Stimulated activated naive CD4-positive, alpha-beta T cell (primary cell): Measurements from ENCODE around the gene SH3RF2.

Source experiments
- DNase-seq, 6 experiments: peaks; one replicate each; lab custom pipeline; 2025; lab: John Stamatoyannopoulos, UW

SH3RF2 gene

DNA sequence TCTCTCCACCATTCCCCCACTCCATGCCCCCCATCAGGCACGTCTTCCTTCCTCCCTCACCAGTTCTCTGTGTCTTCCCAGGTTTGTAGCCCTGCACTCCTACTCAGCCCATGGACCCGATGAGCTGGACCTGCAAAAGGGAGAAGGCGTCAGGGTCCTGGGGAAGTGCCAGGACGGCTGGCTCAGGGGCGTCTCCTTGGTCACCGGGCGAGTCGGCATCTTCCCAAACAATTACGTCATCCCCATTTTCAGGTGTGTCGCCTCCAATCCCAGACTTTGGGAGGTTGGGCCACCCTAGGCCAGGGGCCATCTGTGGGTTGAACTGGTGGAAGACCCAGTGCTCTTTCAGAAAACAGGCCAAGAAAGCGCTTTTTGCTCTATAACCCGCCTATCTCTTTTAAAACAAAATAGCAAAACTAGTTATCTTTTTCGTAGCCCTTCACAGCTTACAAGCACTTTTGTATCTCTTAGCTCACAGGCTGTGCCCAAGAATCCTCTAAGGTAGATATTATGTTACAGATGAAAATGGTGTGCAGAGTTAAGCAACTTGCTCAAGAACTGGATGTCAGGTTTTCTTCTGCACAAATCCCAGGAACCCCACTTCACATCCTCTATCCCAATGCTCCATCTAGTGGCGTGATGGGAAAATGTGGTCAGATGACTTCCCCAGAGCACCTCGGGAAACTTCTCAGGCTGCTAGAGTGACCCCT is 112.8 kb downstream of the SH3RF2 start:
- no peak for DNase-seq

- no peak for DNase-seq
These were observed 113.3 kb downstream of the SH3RF2 start for GRCh38 chr5:146049704-146050026.

DNA sequence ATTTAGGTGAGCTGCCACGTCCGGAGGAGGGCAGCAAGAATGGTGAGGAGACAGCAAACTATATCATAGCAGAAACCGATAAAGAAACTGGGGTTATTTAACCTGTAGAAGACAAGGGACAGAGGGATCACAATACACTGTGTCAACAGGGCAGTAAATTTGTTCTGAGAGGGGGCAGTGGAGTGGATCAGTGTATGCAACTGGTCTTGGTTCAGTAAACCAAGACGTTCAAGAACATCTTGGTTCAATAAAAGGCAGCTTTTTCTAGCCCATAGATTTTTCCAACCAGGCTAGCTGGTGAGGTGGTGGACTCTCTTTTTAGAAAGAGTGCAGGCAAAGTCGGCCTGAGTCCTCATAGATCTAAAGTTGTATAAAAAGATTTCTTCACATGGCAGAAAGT is 113.7 kb downstream of the SH3RF2 start:
- no peak for DNase-seq

DNA sequence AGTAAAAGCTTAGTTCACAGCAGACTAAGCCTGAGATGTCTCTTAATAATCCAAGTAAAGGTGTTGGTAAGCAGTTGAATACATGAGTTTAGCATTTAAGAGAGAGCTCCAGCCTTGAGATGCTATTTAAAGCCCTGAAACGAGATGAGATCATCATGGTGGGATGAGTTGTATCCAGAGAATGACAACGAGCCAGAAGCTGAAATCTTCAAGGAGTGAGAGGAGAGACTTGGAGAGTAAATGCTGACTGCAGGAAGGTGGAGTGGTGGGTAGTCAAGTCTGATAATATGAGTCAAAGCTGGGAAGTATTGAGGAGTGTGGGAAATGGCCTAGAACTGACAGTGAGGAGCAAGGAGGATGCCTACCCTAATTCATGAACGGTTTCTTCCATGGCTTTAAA is 115.3 kb downstream of the SH3RF2 start:
- DNase-seq, result no peak

DNA sequence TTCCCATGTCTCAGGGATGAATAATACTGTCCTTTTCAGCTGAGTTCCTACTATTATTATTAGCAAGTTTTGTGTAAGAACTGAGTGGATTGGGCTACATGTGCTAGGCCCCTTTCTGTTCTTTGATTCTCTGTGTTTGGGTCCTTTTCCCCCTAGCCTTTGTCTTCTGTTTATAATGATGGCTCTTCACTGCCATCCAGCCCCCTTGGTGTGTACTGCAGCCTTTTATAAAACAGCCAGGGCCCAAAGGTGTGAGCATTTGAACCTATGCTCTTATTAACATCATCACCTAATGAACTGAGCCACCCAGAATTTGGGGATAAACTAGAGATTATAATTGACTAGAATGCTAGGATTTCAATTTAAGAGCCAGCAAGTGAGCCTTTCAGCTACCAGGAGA is 116.4 kb downstream of the SH3RF2 start:
- DNase-seq, result no peak

GRCh38 chr5:146055432-146055831 is 119.1 kb downstream of the SH3RF2 start:
- DNase-seq, result no peak

GRCh38 chr5:146059460-146060220 is 123.3 kb downstream of the SH3RF2 start:
- no peak for DNase-seq

DNA sequence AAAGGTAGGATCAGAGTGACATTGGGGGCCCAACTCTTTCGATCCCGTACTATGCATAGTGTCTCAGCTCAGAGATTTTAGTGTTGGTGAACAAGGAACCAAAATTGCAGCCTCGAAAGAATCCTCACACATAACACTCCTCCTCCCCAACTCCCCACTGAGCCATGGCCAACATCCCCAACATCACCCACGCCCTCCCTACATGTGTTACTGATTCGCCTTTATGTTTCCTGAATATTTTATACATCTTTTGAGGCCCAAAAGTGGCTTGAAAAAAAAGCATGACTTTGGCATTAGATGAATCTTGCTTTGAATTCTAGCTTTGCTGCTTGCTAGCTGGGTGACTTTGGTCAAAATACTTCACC is 123.8 kb downstream of the SH3RF2 start:
- no peak for DNase-seq

GRCh38 chr5:146066968-146067367 is 130.6 kb downstream of the SH3RF2 start:
- DNase-seq, result no peak

GRCh38 chr5:146068206-146068605 is 131.8 kb downstream of the SH3RF2 start:
- no peak for DNase-seq

DNA sequence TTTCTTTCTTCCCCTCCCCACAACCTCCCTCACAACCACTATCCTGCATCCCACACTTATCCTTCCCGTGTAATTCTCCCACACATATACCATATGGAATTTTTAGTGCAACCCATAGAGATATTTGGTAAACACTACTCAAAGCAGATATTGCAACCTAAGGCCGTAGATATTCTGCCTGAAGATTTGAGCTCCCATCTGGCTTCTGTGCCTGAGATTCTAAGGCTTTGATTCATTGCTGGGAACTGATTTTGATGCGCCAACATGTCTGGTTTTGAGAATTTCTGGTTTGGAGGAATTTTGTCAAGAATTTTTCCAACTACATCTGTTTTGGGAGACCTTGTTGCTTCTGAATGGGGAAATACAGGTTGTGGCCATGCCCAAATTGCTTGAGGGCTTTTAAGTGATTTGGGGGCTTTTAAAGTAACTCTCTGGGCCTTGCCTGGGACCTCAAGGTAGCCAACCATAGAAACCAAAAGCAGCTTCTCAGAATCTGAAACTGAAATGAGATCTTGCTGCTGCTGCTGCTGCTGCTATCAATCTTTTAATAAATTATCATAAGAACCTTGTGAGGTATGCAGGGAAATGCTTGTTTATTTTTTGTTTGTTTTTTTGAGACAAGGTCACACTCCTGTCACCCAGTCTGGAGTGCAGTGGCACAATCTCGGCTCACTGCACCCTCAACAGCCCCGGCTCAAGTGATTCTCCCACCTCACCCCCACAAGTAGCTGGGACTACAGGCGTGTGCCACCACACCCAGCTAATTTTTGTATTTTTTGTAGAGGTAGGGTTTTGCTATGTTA is 132.8 kb downstream of the SH3RF2 start:
- DNase-seq, result no peak

DNA sequence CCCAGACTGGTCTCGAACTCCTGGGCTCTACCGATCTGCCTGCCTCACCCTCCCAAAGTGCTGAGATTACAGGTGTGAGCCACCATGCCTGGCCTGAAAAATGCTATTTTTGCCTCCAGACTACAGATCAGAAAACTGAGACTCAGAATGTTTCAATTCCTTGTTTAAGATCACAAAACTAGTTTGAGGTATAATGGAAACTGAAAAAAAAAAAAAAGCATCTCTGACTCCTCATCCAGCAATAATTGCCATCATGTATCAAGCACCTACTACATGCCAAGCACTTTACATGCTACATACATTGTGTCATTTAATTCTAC is 133.4 kb downstream of the SH3RF2 start:
- DNase-seq, result no peak

DNA sequence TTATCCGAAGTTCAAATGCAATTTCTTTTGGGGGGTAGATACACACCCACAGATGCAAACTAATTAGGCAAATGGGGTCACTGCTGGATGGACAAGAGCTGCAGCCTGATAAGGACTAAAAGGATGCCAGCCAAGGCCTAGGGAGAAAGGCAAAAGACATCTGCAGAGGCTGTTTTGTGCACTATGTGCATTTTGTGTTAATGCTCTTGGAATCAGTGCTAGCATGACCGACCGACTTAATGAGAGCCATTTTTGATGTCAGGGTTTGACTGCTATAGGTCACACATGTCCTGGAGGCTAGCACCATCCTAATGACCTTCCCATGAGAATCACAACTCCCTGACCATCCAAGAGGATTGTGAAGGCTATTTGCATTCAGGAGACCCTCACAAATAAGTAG is 134.4 kb downstream of the SH3RF2 start:
- no peak for DNase-seq

GRCh38 chr5:146071171-146071570 is 134.8 kb downstream of the SH3RF2 start:
- DNase-seq, result no peak

DNA sequence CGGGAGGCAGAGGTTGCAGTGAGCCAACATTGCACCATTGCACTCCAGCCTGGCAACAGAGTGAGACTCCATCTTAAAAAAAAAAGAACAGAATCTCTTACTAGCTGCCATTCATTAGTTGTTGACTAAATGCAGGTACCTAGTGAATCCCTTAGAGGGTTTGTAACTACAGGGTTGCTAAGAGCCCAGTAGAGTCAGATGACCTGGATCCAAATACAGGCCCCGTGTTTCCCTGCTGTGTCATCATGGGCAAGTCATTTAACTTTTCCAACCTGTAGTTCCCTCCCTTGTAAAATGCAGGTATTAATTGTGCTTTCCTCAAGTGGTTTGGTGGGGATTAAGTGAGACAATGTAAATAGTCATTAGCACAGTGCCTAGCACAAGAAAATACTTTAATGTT is 136.2 kb downstream of the SH3RF2 start:
- DNase-seq, result no peak

GRCh38 chr5:146073239-146073900 is 137.0 kb downstream of the SH3RF2 start:
- no peak for DNase-seq

DNA sequence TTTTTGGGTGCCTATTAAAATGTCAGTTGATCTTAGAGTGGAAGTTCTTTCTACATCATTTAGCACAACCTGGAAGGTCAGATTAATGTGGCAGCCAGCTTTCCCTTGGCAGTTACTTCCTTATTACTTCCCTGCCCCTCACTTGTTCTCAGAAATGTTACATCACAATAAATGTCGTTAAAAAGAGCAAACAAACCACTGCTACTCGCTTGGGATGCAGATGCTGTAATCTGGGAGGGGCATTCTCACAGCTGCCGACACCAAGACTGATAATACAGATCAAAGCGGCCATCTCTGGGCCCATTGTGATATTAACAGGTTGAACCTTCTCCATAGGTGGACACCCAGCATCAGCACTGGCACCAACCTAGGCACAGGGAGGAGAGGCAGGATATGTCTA is 139.7 kb downstream of the SH3RF2 start:
- no peak for DNase-seq

DNA sequence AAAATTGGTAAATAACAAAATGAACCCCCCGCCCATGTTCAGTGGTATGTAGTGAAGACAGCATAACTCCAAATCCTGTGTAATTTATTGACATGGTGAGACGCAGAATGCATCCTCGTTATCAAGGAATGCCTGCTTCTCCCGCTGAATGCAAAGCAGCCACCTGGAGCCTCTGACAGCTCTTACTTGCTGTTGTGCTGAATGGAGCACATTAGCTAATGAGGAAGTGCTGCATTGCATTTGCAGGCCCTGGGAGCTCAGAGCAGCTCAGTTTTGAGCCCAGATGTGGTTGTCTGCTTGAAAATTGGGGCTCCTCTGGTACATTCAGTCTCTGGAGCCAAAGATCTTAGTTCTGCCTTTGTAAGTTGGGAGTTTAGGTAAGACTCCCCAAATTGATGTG is 140.1 kb downstream of the SH3RF2 start:
- DNase-seq, result no peak

DNA sequence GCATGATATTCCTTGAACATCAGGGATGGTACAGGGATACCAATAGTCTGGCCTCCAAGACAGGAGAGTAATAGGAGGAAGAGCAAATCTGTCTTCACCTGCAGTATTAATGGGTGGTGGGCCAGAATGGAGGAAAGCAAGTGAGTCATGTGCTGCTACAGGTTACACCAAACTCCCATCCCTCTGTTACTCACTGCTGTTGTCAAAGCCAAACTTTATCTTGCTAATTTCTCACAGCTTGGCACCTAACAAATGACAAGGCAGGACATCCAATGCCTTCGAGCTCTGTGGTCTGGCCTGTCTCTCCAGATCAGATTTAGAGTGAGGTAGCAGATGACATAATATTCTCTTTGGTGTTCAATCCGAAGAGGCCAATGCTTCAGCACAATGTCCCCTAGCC is 142.2 kb downstream of the SH3RF2 start:
- DNase-seq, result no peak

- DNase-seq, result no peak
These were observed 143.5 kb downstream of the SH3RF2 start for GRCh38 chr5:146079695-146080373.

DNA sequence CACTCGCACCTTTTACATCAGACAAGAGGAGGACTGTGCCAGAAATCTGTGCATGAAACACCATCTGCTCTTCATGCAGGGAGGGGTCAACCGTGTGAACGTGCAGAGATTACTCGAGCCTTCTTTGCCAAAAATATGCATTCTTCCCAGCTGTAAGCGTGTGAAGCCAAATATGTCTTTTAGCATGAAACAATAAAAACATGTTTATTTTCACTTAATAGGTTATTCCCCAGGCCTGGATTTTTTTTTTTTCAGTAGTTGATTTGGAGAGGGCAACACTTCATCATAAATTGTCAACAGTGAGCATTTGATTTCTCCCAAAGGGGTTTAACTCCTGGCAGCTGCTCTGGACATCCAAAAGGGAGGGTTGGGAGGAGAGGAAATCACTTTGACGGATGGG is 145.2 kb downstream of the SH3RF2 start:
- no peak for DNase-seq

DNA sequence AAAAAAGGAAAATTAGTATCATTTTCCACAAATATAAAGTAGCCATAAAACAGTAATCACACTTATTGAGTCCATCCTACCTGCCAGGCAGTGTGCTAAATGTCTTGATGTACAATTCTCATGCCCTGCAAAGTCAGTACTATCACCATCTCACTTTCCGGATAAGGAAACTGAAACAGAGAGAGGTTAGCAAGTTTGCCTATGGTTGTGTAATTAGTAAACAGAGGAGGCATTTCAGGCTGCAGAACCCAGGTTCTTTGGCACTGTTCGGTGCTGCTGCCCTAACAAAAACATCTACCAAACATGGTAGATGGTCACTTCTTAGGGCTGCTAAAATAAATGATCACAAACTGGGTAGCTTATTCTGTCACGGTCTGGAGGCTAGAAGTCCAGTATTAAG is 146.4 kb downstream of the SH3RF2 start:
- no peak for DNase-seq
